Type B pancreatic cell (in vitro differentiated cells): Measurements from ENCODE around the gene ZC3H6. TPM values are rescaled to one million over a fixed set of nuclear protein-coding genes. Genes with fewer than 3 reads are reported as not detected.

Experiments used
- DNase-seq: peaks from one replicate; pipeline ENCODE4 v3.0.0; 2021; ENCODE audit warnings: mixed read lengths; ENCODE audit not compliant: unreplicated experiment; ENCODE audit errors: extremely low spot score
- H3K27ac Mint-ChIP-seq: 2 replicates; pipeline ENCODE4 v1.8.0; 2021; ENCODE audit warnings: mild to moderate bottlenecking, mixed read lengths
- H3K27me3 Mint-ChIP-seq: 2 replicates; pipeline ENCODE4 v1.8.0; 2021; ENCODE audit warnings: mixed read lengths
- H3K36me3 Mint-ChIP-seq: 2 replicates; pipeline ENCODE4 v1.8.0; 2021; ENCODE audit warnings: mixed read lengths
- H3K4me1 Mint-ChIP-seq: one replicate; pipeline ENCODE4 v1.8.0; 2021; ENCODE audit warnings: mixed read lengths; ENCODE audit not compliant: unreplicated experiment
- H3K4me3 Mint-ChIP-seq: 2 replicates; pipeline ENCODE4 v1.8.0; 2021; ENCODE audit warnings: mild to moderate bottlenecking, mixed read lengths
- H3K9me3 Mint-ChIP-seq: 2 replicates; pipeline ENCODE4 v1.8.0; 2021; ENCODE audit warnings: mixed read lengths
- CTCF ChIP-seq: fragments of 200-600 bp; sonication (generic); conservative IDR thresholded peaks from 2 replicates; pipeline ENCODE4 v1.5.0; 2021; ENCODE audit warnings: antibody characterized with exemption, mild to moderate bottlenecking
- total RNA-seq: library from RNA; stranded (reverse); gene quantifications from 2 replicates; pipeline ENCODE4 v1.2.1, GENCODE V29; 2021; ENCODE audit warnings: low replicate concordance

Gene ZC3H6
- total RNA-seq, 1 donor from 2014 or later, result 10.1 TPM

GRCh38 chr2:112305132-112305531, 29.7 kb downstream of the ZC3H6 start:
- Mint-ChIP-seq H3K4me3 (no peak overlapping the region), H3K36me3 (peaks cover 9% of the 10 kb centered on the region), H3K27me3 (no peaks in the 10 kb centered on the region), H3K4me1 (peaks cover 4% of the 10 kb centered on the region), H3K9me3 (no peaks in the 10 kb centered on the region), H3K27ac (no peak overlapping the region)
- no peak for DNase-seq
- TF ChIP-seq CTCF, result no peak

- Mint-ChIP-seq H3K4me1 (peaks cover 4% of the 10 kb centered on the region), H3K9me3 (no peaks in the 10 kb centered on the region), H3K4me3 (no peak overlapping the region), H3K27me3 (no peaks in the 10 kb centered on the region), H3K36me3 (peaks cover 3% of the 10 kb centered on the region), H3K27ac (no peak overlapping the region)
- TF ChIP-seq CTCF, result no peak
- no peak for DNase-seq
Measured at GRCh38 chr2:112310906-112311305, 35.5 kb downstream of the ZC3H6 start.

GRCh38 chr2:112311932-112312331, 36.5 kb downstream of the ZC3H6 start:
- Mint-ChIP-seq H3K36me3 (peaks cover 3% of the 10 kb centered on the region), H3K4me3 (no peak overlapping the region)

GRCh38 chr2:112312821-112313220, 37.4 kb downstream of the ZC3H6 start:
- H3K9me3 Mint-ChIP-seq, result no peaks in the 10 kb centered on the region

More at GRCh38 chr2:112311932-112312331, 36.5 kb downstream of the ZC3H6 start:
- H3K27me3 Mint-ChIP-seq, result no peaks in the 10 kb centered on the region
- no peak for TF ChIP-seq CTCF
- peaks cover 4% of the 10 kb centered on the region for H3K4me1 Mint-ChIP-seq
- H3K27ac Mint-ChIP-seq, result no peak overlapping the region
- no peaks in the 10 kb centered on the region for H3K9me3 Mint-ChIP-seq
- DNase-seq, result no peak

GRCh38 chr2:112314856-112315255, 39.5 kb downstream of the ZC3H6 start:
- no peak for DNase-seq
- H3K4me3 Mint-ChIP-seq, result no peak overlapping the region
- H3K9me3 Mint-ChIP-seq, result no peaks in the 10 kb centered on the region
- no peak for TF ChIP-seq CTCF
- no peak overlapping the region for H3K27ac Mint-ChIP-seq
- H3K27me3 Mint-ChIP-seq, result no peaks in the 10 kb centered on the region
- peaks cover 3% of the 10 kb centered on the region for H3K36me3 Mint-ChIP-seq
- peaks cover 11% of the 10 kb centered on the region for H3K4me1 Mint-ChIP-seq

More at GRCh38 chr2:112312821-112313220, 37.4 kb downstream of the ZC3H6 start:
- Mint-ChIP-seq H3K36me3 (peaks cover 3% of the 10 kb centered on the region), H3K4me1 (peaks cover 7% of the 10 kb centered on the region), H3K4me3 (no peak overlapping the region), H3K27ac (no peak overlapping the region), H3K27me3 (no peaks in the 10 kb centered on the region)
- DNase-seq, result no peak
- TF ChIP-seq CTCF, result no peak
